GM19324 (cell line): Measurements from ENCODE around the gene WNT7B.

Experiments
- ATAC-seq: cut with Tn5 transposase; IDR thresholded peaks from one replicate; pipeline ENCODE4 v1.9.1; 2021; ENCODE audit warnings: mild to moderate bottlenecking, moderate library complexity; ENCODE audit not compliant: unreplicated experiment, low FRiP score

The WNT7B gene

GRCh38 chr22:45961679-45962433 lies 15.1 kb downstream of the WNT7B start:
- ATAC-seq, result no peak

DNA sequence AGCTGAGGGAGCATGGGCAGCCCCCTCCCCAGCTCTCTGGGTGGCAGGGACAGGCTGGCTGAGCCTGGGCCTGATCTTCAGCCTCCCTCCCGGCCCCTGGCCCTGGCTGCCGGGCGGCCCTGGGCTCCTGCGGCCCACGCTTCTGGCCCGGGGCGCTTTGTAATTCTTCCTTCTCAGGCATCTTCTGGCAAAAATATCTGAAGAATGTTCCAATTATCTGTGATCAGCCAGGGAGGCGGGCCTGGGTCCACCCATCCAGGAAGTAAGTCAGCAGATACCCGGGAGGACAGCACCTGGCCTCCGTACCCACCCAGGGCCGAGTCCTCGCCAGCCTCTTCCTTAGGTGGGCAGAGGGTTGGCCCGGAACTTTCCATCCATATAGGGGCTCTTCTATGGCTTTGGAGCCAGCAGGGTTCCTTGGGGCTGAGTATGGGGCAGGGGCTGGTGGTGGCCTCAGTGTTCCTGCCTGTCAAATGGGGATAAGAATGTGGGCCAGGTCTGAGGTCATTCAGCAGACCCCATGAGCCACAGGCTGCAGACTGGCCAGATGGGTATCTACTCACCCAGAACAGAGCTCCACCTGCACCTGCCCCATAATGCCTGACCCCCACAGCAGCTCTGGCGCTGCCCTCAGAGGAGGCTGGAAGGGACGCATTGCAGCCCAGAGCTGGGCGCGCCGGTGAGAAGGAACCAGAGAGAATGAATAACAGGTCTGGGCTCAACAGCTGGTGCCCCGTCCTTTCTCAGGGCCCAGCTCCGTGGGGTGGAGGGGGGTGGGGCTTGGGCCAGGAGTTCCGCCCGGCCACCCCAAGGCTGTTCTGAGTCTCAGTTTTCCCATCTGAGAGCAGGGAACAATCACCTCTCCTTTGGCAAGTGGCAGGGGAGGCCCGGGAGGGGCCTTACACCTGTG lies 16.2 kb downstream of the WNT7B start:
- ATAC-seq, result no peak

GRCh38 chr22:45959719-45960476 lies 17.1 kb downstream of the WNT7B start:
- ATAC-seq, result no peak

- no peak for ATAC-seq
Observed at GRCh38 chr22:45958971-45959370, 18.0 kb downstream of the WNT7B start.

DNA sequence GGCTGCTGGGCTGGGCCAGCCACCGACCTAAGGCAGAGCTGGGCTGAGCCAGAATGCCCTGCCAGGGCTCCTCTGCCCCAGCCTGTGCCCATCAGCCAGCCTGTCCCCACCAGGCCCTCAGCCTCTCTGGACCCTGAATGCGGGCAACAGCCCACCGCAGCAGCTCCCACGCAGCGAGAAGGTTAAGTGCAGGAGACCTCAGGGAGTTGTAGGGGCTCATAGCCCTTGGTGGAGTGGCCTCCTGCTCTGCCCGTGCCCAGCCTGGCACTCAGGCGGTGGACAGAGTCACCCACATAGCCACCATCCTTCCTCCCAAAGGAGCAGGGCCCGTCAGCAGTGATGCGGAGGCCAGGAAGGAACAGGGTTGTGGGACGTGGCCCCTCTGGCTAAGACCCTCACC lies 19.1 kb downstream of the WNT7B start:
- no peak for ATAC-seq

DNA sequence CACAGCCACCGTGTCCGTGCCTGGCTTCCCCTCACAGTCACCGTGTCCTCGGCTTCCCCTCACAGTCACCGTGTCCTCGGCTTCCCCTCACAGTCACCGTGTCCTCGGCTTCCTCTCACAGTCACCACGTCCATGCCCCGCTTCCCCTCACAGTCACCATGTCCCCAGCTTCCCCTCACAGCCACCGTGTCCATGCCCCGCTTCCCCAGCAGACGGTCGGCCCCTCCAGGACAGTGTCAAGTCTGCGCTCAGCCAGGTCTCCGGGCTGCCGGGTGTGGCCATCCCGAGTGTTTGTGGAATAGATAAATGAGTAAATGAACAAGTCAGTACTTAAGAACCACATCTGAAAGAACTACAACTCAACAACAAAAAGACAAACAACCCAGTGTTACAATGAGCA lies 23.8 kb downstream of the WNT7B start:
- ATAC-seq, result no peak

DNA sequence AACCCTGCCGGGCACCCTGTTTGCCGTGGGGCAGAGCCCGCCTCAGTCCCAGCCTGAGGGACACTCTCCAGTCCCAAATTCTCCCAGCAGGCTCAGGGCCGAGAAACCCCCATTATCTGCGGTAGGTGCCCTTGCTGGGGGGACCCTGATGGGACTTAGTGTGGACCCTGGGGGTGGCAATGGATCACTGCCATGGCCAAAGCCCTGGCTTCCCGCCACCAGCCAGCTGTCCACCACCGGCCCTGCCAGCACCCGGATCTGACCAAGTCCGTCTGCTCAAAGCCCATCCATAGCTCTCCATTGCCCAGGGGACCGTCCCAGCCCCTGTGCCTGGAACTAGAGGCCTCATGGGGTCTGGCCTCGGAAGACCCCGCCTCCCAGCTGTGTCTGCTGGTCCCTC lies 24.4 kb downstream of the WNT7B start:
- no peak for ATAC-seq

GRCh38 chr22:45952151-45952550 lies 24.8 kb downstream of the WNT7B start:
- no peak for ATAC-seq

DNA sequence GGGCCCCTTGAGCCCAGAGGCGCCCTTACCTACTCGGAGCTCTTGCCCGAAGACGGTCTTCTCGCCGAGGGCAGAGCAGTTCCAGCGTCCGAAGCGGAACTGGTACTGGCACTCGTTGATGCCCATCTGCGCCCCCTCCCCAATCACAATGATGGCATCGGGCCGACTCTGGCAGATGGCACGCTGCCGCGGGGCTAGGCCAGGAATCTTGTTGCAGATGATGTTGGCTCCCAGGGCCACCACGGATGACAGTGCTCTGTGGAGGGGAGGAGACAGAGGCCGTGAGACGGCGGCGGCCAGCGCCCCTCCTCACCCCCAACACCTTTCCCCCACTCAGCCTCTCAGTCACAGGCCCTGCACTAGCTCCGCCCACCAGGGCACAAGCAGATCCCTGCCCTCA lies 27.1 kb downstream of the WNT7B start:
- no peak for ATAC-seq

DNA sequence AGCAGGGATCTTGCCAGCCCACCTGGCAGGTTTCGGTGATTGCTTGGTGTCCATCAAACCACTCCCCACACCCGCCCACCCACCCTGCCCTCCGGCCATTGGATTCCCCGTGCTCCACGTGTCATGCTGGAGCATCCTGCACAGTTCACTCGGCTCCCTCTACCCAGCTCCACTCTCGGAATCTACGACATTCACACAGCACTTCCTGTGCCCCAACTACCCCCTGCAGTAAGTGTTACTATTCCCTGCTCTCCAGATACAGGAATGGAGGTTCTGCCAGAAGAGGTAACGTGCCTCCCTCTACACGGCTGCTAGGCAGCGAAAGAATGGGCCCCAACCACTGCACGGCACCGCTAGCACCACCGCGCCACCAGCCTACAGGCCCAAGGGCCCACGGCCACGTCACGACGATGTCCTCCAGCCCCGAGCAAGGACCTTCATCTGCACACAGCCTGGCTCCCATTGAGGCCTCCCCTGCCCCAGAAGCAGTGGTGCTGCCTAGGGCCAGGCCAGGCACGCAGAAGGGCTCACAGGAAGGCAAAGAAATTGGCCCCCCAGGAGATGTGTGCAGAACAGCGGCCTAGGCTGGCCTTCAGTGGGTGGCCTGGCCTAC lies 27.6 kb downstream of the WNT7B start:
- ATAC-seq, result no peak

DNA sequence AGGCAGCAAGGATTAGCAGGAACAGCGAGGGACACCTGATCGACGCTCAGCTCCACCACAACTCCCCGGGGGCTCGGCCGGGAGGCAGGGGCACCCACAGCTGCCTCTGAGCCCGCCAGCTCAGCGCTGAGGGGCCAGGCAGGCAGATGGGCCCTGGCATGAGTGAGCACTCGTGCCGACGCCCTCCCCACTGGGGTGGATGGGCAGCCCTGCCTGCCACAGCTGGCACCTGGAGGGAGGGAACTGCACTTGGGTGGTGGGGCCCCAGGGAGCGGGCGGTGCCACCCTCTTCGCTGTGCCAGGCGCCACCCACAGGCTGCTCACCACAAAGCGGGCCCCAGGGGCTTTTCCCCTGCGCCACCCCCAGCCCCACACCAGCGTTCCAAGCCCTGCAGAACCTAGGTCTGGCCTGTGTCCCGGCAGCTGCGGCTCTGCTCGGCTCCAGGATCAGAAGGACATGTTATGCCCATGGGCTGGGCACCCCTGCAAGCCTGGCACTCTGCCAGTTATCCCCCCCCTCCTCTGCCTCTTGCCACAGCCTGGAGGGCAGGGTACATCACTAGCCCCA lies 28.8 kb downstream of the WNT7B start:
- no peak for ATAC-seq

GRCh38 chr22:45946805-45947600 lies 30.0 kb downstream of the WNT7B start:
- ATAC-seq, result no peak

- no peak for ATAC-seq
Observed at GRCh38 chr22:45945621-45946106, 31.3 kb downstream of the WNT7B start.

GRCh38 chr22:45942787-45943493 lies 34.0 kb downstream of the WNT7B start:
- no peak for ATAC-seq

- ATAC-seq, result no peak
Observed at GRCh38 chr22:45942344-45942743, 34.6 kb downstream of the WNT7B start.

DNA sequence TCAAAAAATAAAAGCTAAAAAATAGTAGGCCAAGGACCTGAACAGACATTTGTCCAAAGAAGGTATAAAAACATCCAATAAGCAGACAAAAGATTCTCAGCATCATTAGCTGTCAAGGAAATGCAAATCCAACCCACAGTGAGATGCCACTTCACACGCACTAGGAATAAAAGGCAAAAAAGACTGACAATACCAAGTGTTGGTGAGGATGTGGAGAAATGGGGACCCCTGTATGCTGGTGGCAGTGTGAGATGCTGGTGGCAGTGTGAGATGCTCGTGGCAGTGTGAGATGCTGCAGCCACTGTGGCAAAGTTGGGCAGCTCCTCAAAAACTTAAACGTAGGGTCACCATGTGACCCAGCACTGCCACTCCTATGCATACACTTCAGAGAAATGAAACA lies 38.0 kb downstream of the WNT7B start:
- no peak for ATAC-seq

- ATAC-seq, result no peak
Observed at GRCh38 chr22:45937960-45938359, 39.0 kb downstream of the WNT7B start.

GRCh38 chr22:45935573-45935972 lies 41.4 kb downstream of the WNT7B start:
- ATAC-seq, result no peak
